Activated naive CD4-positive, alpha-beta T cell (primary cell): Measurements from ENCODE around the gene DTNA.
"Not testable (repeated sequence)": the region's sequence is repeated elsewhere in the genome, so short reads cannot be mapped to it uniquely, and the experiment has no call there.

Experiments used
- DNase-seq, 4 experiments: peaks; one replicate each; lab custom pipeline; 2025; lab: John Stamatoyannopoulos, UW

DTNA gene

GRCh38 chr18:34725737-34726136, 15.6 kb downstream of the DTNA start:
- not testable (repeated sequence) for DNase-seq

GRCh38 chr18:34726286-34727004, 16.3 kb downstream of the DTNA start:
- no peak for DNase-seq

GRCh38 chr18:34729264-34729663, 19.2 kb downstream of the DTNA start:
- no peak for DNase-seq

GRCh38 chr18:34729740-34730355, 19.8 kb downstream of the DTNA start:
- DNase-seq = no peak

GRCh38 chr18:34730774-34731173, 20.7 kb downstream of the DTNA start:
- no peak for DNase-seq

GRCh38 chr18:34734056-34734455, 24.0 kb downstream of the DTNA start:
- DNase-seq = no peak

- not testable (repeated sequence) for DNase-seq
Observed at GRCh38 chr18:34734526-34734925, 24.4 kb downstream of the DTNA start.

- no peak for DNase-seq
Observed at GRCh38 chr18:34738175-34738894, 28.2 kb downstream of the DTNA start.

- DNase-seq = no peak
Observed at GRCh38 chr18:34740101-34740500, 30.0 kb downstream of the DTNA start.

- no peak for DNase-seq
Observed at GRCh38 chr18:34740724-34741123, 30.6 kb downstream of the DTNA start.

- DNase-seq = no peak
Observed at GRCh38 chr18:34741401-34741800, 31.3 kb downstream of the DTNA start.

- no peak for DNase-seq
Observed at GRCh38 chr18:34742891-34743341, 32.8 kb downstream of the DTNA start.

GRCh38 chr18:34744569-34744968, 34.5 kb downstream of the DTNA start:
- DNase-seq = no peak

GRCh38 chr18:34746614-34747013, 36.5 kb downstream of the DTNA start:
- no peak for DNase-seq

- no peak for DNase-seq
Observed at GRCh38 chr18:34749721-34750120, 39.6 kb downstream of the DTNA start.

- no peak for DNase-seq
Observed at GRCh38 chr18:34752056-34752455, 42.0 kb downstream of the DTNA start.

GRCh38 chr18:34754300-34754699, 44.2 kb downstream of the DTNA start:
- DNase-seq = no peak

GRCh38 chr18:34757666-34758065, 47.6 kb downstream of the DTNA start:
- DNase-seq = no peak

GRCh38 chr18:34758378-34758948, 48.4 kb downstream of the DTNA start:
- DNase-seq = no peak

GRCh38 chr18:34760444-34760843, 50.3 kb downstream of the DTNA start:
- DNase-seq = no peak

GRCh38 chr18:34764451-34764850, 54.4 kb downstream of the DTNA start:
- no peak for DNase-seq

GRCh38 chr18:34767601-34768027, 57.5 kb downstream of the DTNA start:
- DNase-seq = no peak

- DNase-seq = no peak
Observed at GRCh38 chr18:34771958-34772357, 61.9 kb downstream of the DTNA start.
